Vagina (tissue), 2 donors: ENCODE results near the gene PRKCE. TPM values are rescaled to one million over a fixed set of nuclear protein-coding genes. Genes with fewer than 3 reads are reported as not detected.

Source experiments
- DNase-seq, 2 donors: peaks; one replicate each; pipeline ENCODE4 v3.0.0-alpha.2; 2017; ENCODE audit errors: extremely low spot score in 2 of 2
- H3K27ac ChIP-seq: fragments of 200-600 bp; sonication (generic); one replicate; pipeline ENCODE4 v1.5.1; 2019
- H3K27me3 ChIP-seq: fragments of 200-600 bp; sonication (generic); one replicate; pipeline ENCODE4 v1.5.1; 2019
- H3K36me3 ChIP-seq, 2 donors: fragments of 200-600 bp; sonication (generic); one replicate each; pipeline ENCODE4 v1.5.1; 2017 to 2019
- H3K4me1 ChIP-seq: fragments of 200-600 bp; sonication (generic); one replicate; pipeline ENCODE4 v1.5.1; 2019
- H3K4me3 ChIP-seq, 2 donors: fragments of 200-600 bp; sonication (generic); 1 replicate in 1 of 2; 2 replicates in 1 of 2; pipeline ENCODE4 v1.5.1; 2016 to 2019
- H3K9me3 ChIP-seq: fragments of 200-600 bp; sonication (generic); one replicate; pipeline ENCODE4 v1.5.1; 2019
- CTCF ChIP-seq, 3 experiments: fragments of 450-650 bp in 2 of 3; fragments of 200-600 bp in 1 of 3; sonication (generic) in 1 of 3; IDR thresholded peaks; one replicate each; pipeline ENCODE4 v1.5.1; 2017 to 2019; ENCODE audit warnings: antibody characterized with exemption in 3 of 3, mild to moderate bottlenecking in 2 of 3, moderate library complexity in 2 of 3
- POLR2A ChIP-seq, 2 donors: fragments of 450-650 bp; IDR thresholded peaks; one replicate each; pipeline ENCODE4 v1.6.1; 2017; ENCODE audit warnings: antibody characterized with exemption in 2 of 2, mild to moderate bottlenecking in 2 of 2, moderate library complexity in 2 of 2
- POLR2AphosphoS5 ChIP-seq, 2 donors: sonication (generic); formaldehyde crosslinking; IDR thresholded peaks; one replicate each; pipeline ENCODE4 v1.9.0; 2017; ENCODE audit warnings: antibody characterized with exemption in 2 of 2, mild to moderate bottlenecking in 2 of 2, low read depth in 1 of 2; ENCODE audit not compliant: insufficient read depth in 1 of 2
- intact Hi-C: fragments of 100-400 bp; cut with DNase I; formaldehyde crosslinking; loops from one replicate; pipeline ENCODE4 v1.15.1; 2023
- total RNA-seq: library from RNA; depleted of rRNA; stranded (reverse); fragments of >200 nt; gene quantifications from one replicate; pipeline ENCODE4 v1.2.3, GENCODE V29; 2016

The PRKCE gene
- total RNA-seq, 1 donor from 2014 or later = 11.8 TPM

- no peaks in the 10 kb centered on the region for H3K9me3 ChIP-seq
- peak overlapping the region; percentile 54 to 84 for H3K4me3 ChIP-seq
- peak overlapping the region; percentile 93 for H3K27ac ChIP-seq
- peaks cover 15% of the 10 kb centered on the region for H3K4me1 ChIP-seq
- DNase-seq = no peak
- no peaks in the 10 kb centered on the region for H3K27me3 ChIP-seq
- TF ChIP-seq POLR2AphosphoS5 (IDR thresholded peaks at IDR 0.05; ENCODE audit: insufficient read depth in 1 of 2, low read depth in 1 of 2) = no peak
- no peak for TF ChIP-seq POLR2A (IDR thresholded peaks at IDR 0.05)
- TF ChIP-seq CTCF (IDR thresholded peaks at IDR 0.05) = no peak
- intact Hi-C loops = no loop called here
- H3K36me3 ChIP-seq = no peaks in the 10 kb centered on the region
These were observed 41.0 kb upstream of the PRKCE start for GRCh38 chr2:45610281-45611019.

- peak within 1 kb of the TSS; percentile 54 to 84 for H3K4me3 ChIP-seq
- no peaks in the 10 kb centered on the region for H3K9me3 ChIP-seq
- intact Hi-C loops = no loop called here
- peak; percentile 93 to 97 for DNase-seq
- no peaks in the 10 kb centered on the region for H3K27me3 ChIP-seq
- peak; percentile 90 to 96 for TF ChIP-seq POLR2AphosphoS5 (IDR thresholded peaks at IDR 0.05; ENCODE audit: insufficient read depth in 1 of 2, low read depth in 1 of 2)
- peak in 1 of 2 donors; percentile 43 for TF ChIP-seq POLR2A (IDR thresholded peaks at IDR 0.05)
- no peak for TF ChIP-seq CTCF (IDR thresholded peaks at IDR 0.05)
- H3K4me1 ChIP-seq = peaks cover 15% of the 10 kb centered on the region
- H3K27ac ChIP-seq = peak within 1 kb of the TSS; percentile 93
- no peaks in the 10 kb centered on the region for H3K36me3 ChIP-seq
These were observed 40.2 kb upstream of the PRKCE start, which contains the start of gene SRBD1 for GRCh38 chr2:45611020-45611859. TSS of gene SRBD1 (minus strand) at chr2:45611267. CDS start at chr2:45605441, 5,826 bp downstream.

GRCh38 chr2:45612285-45612684, 39.2 kb upstream of the PRKCE start:
- Histone ChIP-seq H3K36me3 (no peaks in the 10 kb centered on the region), H3K27ac (peak overlapping the region; percentile 93), H3K9me3 (no peaks in the 10 kb centered on the region), H3K4me1 (peaks cover 15% of the 10 kb centered on the region), H3K4me3 (no peak overlapping the region), H3K27me3 (no peaks in the 10 kb centered on the region)
- intact Hi-C loops = no loop called here
- DNase-seq = no peak
- TF ChIP-seq POLR2A (IDR thresholded peaks at IDR 0.05) (no peak), CTCF (IDR thresholded peaks at IDR 0.05) (no peak), POLR2AphosphoS5 (IDR thresholded peaks at IDR 0.05; ENCODE audit: insufficient read depth in 1 of 2, low read depth in 1 of 2) (no peak)

- no peak for TF ChIP-seq CTCF (IDR thresholded peaks at IDR 0.05)
- TF ChIP-seq POLR2AphosphoS5 (IDR thresholded peaks at IDR 0.05; ENCODE audit: insufficient read depth in 1 of 2, low read depth in 1 of 2) = no peak
- Histone ChIP-seq H3K36me3 (no peaks in the 10 kb centered on the region), H3K27ac (no peak overlapping the region), H3K9me3 (no peaks in the 10 kb centered on the region), H3K4me1 (peaks cover 15% of the 10 kb centered on the region), H3K27me3 (no peaks in the 10 kb centered on the region), H3K4me3 (no peak overlapping the region)
- no peak for DNase-seq
- intact Hi-C loops = no loop called here
These were observed 38.7 kb upstream of the PRKCE start for GRCh38 chr2:45612731-45613130.
